ENCODE measurements around the gene FAIM2. TPM values are rescaled to one million over a fixed set of nuclear protein-coding genes. Genes with fewer than 3 reads are reported as not detected.

The FAIM2 gene
- total and polyA plus RNA-seq, 9 of the 15 experiments (the other 6 are each of a cell fraction or from before 2014, with no cell fraction given): 0.01 to 0.10 TPM; not detected in 7

GRCh38 chr12:49943625-49943960 lies 39.9 kb upstream of the FAIM2 start:
- Histone ChIP-seq H3K4me3 (no peak overlapping the region), H3K27ac (ENCODE audit: extremely low read depth, low read depth, low read length) (no peak overlapping the region), H3K27me3 (ENCODE audit: control insufficient read depth in 2 of 2, insufficient read depth in 2 of 2, low read length in 2 of 2) (no peaks in the 10 kb centered on the region), H3K9ac (ENCODE audit: insufficient read depth in 1 of 2, low read depth in 2 of 2, low read length in 2 of 2) (no peak overlapping the region), H3K9me3 (replicated peaks; ENCODE audit: control insufficient read depth, insufficient read depth, low read depth, low read length) (no peaks in the 10 kb centered on the region), H2AFZ (ENCODE audit: low read depth, low read length) (no peak overlapping the region), H3K4me1 (replicated peaks in 1 of 2; ENCODE audit: control insufficient read depth in 2 of 2, insufficient read depth in 2 of 2, low read length in 2 of 2) (peaks cover 13 to 14% of the 10 kb centered on the region in 2 experiments; a peak in 4 of 5 replicates), H3K79me2 (ENCODE audit: control insufficient read depth, insufficient read depth, low read length) (no peaks in the 10 kb centered on the region), H3K36me3 (ENCODE audit: control insufficient read depth, insufficient read depth, low read length) (no peaks in the 10 kb centered on the region), H3K9me1 (ENCODE audit: control insufficient read depth, insufficient read depth, low read length) (no peaks in the 10 kb centered on the region), H4K20me1 (replicated peaks; ENCODE audit: control insufficient read depth, insufficient read depth, low read length) (no peaks in the 10 kb centered on the region), H3K4me2 (ENCODE audit: insufficient read depth, low read length) (no peak overlapping the region)
- DNase-seq (ENCODE audit: extremely low read depth in 1 of 4, low spot score in 3 of 4): no peak
- 0% methylated on average over 1 of the region's 1 CpG for WGBS (ENCODE audit: insufficient coverage, low coverage, missing lambda C conversion rate)
- in situ Hi-C loops (cut with MboI) (no loop called here), intact Hi-C loops (cut with micrococcal nuclease) (no loop called here)
- no peak for FAIRE-seq
- no peak for TF ChIP-seq FOXM1 (IDR thresholded peaks at IDR 0.05; ENCODE audit: low read depth)
- TF ChIP-seq FOXM1 (CRISPR knock-in tag; IDR thresholded peaks at IDR 0.05; ENCODE audit: low read depth): no peak
- no peak for TF ChIP-seq JUN (IDR thresholded peaks at IDR 0.05; ENCODE audit: borderline replicate concordance, low read depth, low read length)
- TF ChIP-seq JUN (CRISPR knock-in tag; IDR thresholded peaks at IDR 0.05; ENCODE audit: borderline replicate concordance): no peak
- no peak for TF ChIP-seq NUFIP1 (IDR thresholded peaks at IDR 0.05; ENCODE audit: partially characterized antibody)
- TF ChIP-seq ATF1 (CRISPR knock-in tag; IDR thresholded peaks at IDR 0.05): no peak
- TF ChIP-seq ATF1 (tag; IDR thresholded peaks at IDR 0.05): no peak
- TF ChIP-seq POLR2A (conservative IDR thresholded peaks at IDR 0.05): no peak
- no peak for TF ChIP-seq STAG1 (CRISPR knock-in tag; IDR thresholded peaks at IDR 0.05; ENCODE audit: borderline replicate concordance)
- TF ChIP-seq ZFP36 (IDR thresholded peaks at IDR 0.05; ENCODE audit: low read depth, low read length, partially characterized antibody): peak; percentile 79
- no TSS peak for BruUV-seq (replicated peaks)
- POLR2A ChIA-PET: no interaction called here
- ATAC-seq: no peak
- CTCF ChIA-PET (ENCODE audit: low intra/inter-chr PET ratio): no interaction called here
